Ectodermal cell (in vitro differentiated cells): ENCODE measurements around the gene ASB8. TPM values are rescaled to one million over a fixed set of nuclear protein-coding genes. Genes with fewer than 3 reads are reported as not detected.

Source experiments
- H3K27ac ChIP-seq: 2 replicates; pipeline ENCODE4 v1.7.0; 2013; ENCODE audit warnings: mild to moderate bottlenecking, low read depth, low read length; ENCODE audit not compliant: insufficient read depth, poor library complexity, severe bottlenecking
- H3K27me3 ChIP-seq: 2 replicates; pipeline ENCODE4 v1.7.0; 2013; ENCODE audit warnings: mild to moderate bottlenecking, low read length; ENCODE audit not compliant: insufficient read depth, control insufficient read depth, poor library complexity, severe bottlenecking
- H3K36me3 ChIP-seq: one replicate; pipeline ENCODE4 v1.7.0; 2013; ENCODE audit warnings: low read length; ENCODE audit not compliant: control insufficient read depth, insufficient read depth
- H3K4me1 ChIP-seq: one replicate; pipeline ENCODE4 v1.7.0; 2013; ENCODE audit warnings: low read length; ENCODE audit not compliant: control insufficient read depth, insufficient read depth
- H3K4me3 ChIP-seq: 2 replicates; pipeline ENCODE4 v1.7.0; 2013; ENCODE audit warnings: low read depth, low read length, control low read depth; ENCODE audit not compliant: insufficient read depth
- H3K9me3 ChIP-seq: 2 replicates; pipeline ENCODE4 v1.7.0; 2013; ENCODE audit warnings: mild to moderate bottlenecking, low read length, moderate library complexity; ENCODE audit not compliant: control insufficient read depth
- WGBS, 2 experiments: methylation state at CpG; one replicate each; pipeline ENCODE4 v1.1.7; 2013; ENCODE audit warnings: missing lambda C conversion rate in 2 of 2; 5-methylcytosine and 5-hydroxymethylcytosine counted together
- polyA plus RNA-seq, 4 experiments: library from polyadenylated mRNA; stranded (reverse); fragments of 50-300 nt; gene quantifications; one replicate each; pipeline ENCODE4 v1.2.3, GENCODE V29; 2013

Gene ASB8, protein sequence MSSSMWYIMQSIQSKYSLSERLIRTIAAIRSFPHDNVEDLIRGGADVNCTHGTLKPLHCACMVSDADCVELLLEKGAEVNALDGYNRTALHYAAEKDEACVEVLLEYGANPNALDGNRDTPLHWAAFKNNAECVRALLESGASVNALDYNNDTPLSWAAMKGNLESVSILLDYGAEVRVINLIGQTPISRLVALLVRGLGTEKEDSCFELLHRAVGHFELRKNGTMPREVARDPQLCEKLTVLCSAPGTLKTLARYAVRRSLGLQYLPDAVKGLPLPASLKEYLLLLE
- polyA plus RNA-seq (2013, experiment 1 of 4): 12.2 TPM
- polyA plus RNA-seq (2013, experiment 2 of 4): 11.5 TPM
- 8.1 TPM for polyA plus RNA-seq (2013, experiment 3 of 4)
- polyA plus RNA-seq (2013, experiment 4 of 4): 10.8 TPM

DNA sequence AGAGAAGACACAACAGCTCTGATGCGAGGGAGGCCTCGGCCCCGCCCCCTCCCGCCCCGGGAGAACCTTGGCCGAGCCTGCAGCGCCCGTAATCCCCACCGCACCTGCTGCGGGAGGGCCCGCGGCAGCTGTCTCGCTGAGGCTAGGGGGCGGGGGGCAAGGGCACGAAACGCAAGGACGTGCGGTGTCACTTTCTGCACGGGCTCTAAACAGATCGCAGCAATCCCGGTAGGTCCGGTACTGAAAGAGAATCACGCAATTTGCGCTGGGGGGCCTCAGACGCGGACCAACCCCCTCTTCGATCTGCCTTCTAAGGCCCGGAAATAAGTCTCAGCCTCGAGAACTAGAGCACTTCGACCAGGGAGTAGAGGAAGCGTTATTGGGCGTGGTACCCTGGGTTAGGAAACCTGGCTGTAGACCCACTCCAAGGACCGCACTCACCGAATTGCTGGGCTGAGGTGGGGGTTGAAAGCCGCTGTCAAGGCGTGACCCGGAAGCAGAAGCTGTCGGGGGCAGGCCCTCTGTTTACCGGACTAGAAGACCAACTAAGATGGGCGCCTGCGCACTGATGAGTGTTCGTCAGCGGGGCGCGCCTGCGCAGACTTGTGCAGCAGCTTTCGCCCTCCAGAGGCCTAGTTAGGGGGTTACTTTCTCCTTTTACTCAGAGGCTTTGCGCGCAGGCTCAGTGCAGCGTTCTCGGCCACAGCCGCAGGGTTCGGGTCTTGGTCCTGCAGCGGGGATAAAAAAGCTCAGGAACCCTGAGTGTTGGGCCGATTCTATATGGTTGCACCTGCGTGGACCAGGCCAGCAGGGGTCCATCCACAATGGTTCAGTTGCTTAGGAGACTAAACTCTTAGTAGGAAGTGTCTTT lies at the start of gene ASB8:
Gene ASB8 (minus strand): TSS at position 498 of the 871 bp plus-strand sequence. CDS start 4,019 bp downstream, outside the sequence.
- 1% methylated on average over 56 of the region's 56 CpGs for WGBS, 2 experiments
- H3K4me3 ChIP-seq: peak within 1 kb of the TSS; percentile 77
- H3K9me3 ChIP-seq: no peaks in the 10 kb centered on the region
- peaks cover 3% of the 10 kb centered on the region for H3K27me3 ChIP-seq
- H3K4me1 ChIP-seq: no peaks in the 10 kb centered on the region
- H3K27ac ChIP-seq: no peak within 1 kb of the TSS
- no peaks in the 10 kb centered on the region for H3K36me3 ChIP-seq

DNA sequence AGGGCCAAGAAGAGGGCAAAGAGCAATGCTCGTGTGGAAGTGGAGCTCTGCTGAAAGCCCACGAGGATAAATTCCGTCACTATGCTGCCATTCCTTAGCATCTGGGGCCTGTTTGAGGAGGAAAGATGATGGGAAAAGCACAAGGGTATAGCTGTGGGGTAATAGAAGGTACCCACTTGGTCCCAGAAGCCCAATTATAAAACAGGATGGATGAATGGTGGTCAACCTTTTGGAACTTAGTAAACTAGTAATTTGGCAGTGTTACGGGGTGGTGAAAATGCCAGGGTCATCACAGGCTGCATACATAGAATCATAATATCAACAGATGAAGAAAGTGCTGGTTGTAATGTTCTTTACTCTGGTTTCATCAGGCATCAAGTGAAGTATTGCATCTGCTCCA lies 45.9 kb upstream of the ASB8 start, which contains the start of gene OR10AD1:
Gene OR10AD1 (minus strand): TSS at position 101 of the 400 bp plus-strand sequence. CDS start 0 bp downstream, at position 101.
- H3K9me3 ChIP-seq: peaks cover 2% of the 10 kb centered on the region
- no peak within 1 kb of the TSS for H3K4me3 ChIP-seq
- H3K36me3 ChIP-seq: no peaks in the 10 kb centered on the region
- H3K27me3 ChIP-seq: peaks cover 15% of the 10 kb centered on the region
- no peak within 1 kb of the TSS for H3K27ac ChIP-seq
- H3K4me1 ChIP-seq: no peaks in the 10 kb centered on the region
- 83 to 92% methylated on average over 4 of the region's 4 CpGs for WGBS, 2 experiments

DNA sequence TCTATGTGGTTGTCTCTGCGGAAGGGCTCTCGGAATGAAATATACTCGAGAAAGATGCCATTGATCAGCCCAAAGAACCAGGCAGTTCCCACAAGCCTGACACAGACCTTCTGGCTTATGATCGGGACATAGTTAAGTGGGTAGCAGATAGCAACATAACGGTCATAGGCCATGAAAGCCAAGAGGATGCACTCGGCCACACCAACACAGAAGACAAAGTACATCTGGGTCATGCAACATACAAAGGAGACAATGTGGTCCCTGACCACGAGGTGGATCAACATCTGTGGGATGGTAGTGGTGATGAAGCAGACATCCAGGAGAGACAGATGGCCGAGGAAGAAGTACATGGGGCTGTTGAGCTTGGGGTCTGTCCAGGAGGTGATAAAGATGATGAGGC lies 45.5 kb upstream of the ASB8 start:
- Histone ChIP-seq H3K27me3 (peaks cover 15% of the 10 kb centered on the region), H3K4me3 (no peak overlapping the region), H3K9me3 (peaks cover 2% of the 10 kb centered on the region), H3K36me3 (no peaks in the 10 kb centered on the region), H3K27ac (no peak overlapping the region), H3K4me1 (no peaks in the 10 kb centered on the region)
- 86 to 87% methylated on average over 8 of the region's 8 CpGs for WGBS, 2 experiments

DNA sequence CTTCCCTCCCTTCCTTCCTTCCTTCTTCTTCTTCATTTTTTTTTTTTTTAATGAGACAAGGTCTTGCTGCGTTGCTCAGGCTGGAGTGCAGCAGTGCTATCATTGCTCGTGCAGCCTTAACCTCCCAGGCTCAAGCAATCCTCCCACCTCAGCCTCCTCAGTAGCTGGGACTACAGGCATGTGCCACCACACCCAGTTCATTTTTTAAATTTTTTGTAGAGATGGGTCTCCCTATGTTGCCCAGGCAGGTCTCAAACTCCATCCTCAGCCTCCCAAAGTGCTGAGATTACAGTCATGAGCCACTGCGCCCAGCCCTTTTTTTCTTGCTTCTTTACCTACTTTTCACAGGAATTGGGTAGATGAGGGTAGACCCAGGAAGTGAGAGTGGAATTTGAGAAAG lies 44.2 kb upstream of the ASB8 start:
- H3K9me3 ChIP-seq: no peaks in the 10 kb centered on the region
- H3K27ac ChIP-seq: no peak overlapping the region
- no peak overlapping the region for H3K4me3 ChIP-seq
- H3K36me3 ChIP-seq: no peaks in the 10 kb centered on the region
- no peaks in the 10 kb centered on the region for H3K4me1 ChIP-seq
- whole genome bisulfite sequencing, 2 experiments: 87 to 98% methylated on average over 3 of the region's 3 CpGs
- peaks cover 15% of the 10 kb centered on the region for H3K27me3 ChIP-seq

DNA sequence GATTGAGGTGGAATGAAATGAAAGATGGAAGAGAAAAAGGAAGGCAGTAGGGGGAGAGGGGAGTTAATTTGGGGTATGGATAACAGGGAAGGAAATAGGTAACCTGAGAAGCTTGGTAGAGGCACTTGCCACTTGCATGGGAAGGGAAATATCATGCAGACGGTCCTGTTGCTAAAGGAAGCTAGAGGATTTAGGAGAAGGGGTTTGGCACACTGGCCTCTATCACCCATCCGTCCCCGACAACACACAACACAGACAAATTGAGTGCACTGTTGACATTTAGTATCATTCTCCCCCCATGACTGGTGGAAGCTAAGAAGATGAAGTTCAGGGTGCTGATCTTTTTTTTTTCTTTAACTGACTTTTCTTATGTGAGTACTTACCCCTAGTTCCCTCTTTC lies 43.8 kb upstream of the ASB8 start:
- H3K36me3 ChIP-seq: no peaks in the 10 kb centered on the region
- peaks cover 18% of the 10 kb centered on the region for H3K27me3 ChIP-seq
- no peak overlapping the region for H3K4me3 ChIP-seq
- 81% methylated on average over 3 of the region's 3 CpGs for WGBS, 2 experiments
- no peaks in the 10 kb centered on the region for H3K9me3 ChIP-seq
- no peak overlapping the region for H3K27ac ChIP-seq
- H3K4me1 ChIP-seq: no peaks in the 10 kb centered on the region

DNA sequence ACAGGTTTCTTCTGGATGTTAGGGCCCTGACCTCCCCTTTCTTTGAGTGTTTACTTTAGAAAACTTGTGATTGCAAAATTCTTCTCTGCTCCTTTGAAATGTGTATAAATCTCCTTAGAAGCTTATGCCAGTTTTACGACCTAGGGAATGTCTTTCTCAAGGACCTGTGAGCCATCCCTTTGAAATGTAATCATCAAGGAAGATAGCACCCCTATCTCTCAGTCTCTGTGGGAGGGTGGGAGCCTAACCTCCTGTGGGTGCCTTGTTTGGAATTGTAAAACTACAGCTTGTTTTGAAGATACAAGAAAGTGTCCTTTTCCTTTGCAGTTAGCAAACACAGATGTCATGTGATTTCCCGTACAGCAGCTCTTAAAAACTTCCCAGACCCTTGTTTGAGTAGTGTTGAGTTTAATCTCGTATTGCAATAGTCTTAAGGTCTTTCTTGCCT lies 42.5 kb upstream of the ASB8 start:
- Histone ChIP-seq H3K4me3 (no peak overlapping the region), H3K36me3 (no peaks in the 10 kb centered on the region), H3K9me3 (no peaks in the 10 kb centered on the region), H3K4me1 (no peaks in the 10 kb centered on the region), H3K27me3 (peaks cover 31% of the 10 kb centered on the region), H3K27ac (no peak overlapping the region)
- 63 to 71% methylated on average over 3 of the region's 3 CpGs for WGBS, 2 experiments

DNA sequence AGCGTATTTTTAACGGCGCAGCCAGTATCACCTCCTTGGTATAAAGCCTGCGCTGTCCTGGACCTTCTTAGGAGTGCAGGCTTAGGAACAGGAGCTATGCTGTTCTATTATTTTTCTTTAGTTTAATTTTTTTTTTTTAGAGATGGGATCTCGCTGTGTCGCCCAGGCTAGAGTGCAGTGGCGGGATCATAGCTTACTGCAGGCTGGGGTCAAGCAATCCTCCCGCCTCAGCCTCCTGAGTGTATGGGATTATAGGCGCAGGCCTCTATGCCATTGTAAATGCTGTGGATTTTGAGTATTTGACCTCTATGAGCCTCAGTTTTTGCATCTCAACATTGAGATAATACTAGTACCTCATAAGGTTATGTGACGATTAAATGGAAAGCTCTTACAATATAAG lies 41.7 kb upstream of the ASB8 start:
- WGBS, 2 experiments: 82 to 85% methylated on average over 9 to 10 of the region's 10 CpGs
- H3K27me3 ChIP-seq: peaks cover 39% of the 10 kb centered on the region
- no peaks in the 10 kb centered on the region for H3K9me3 ChIP-seq
- no peaks in the 10 kb centered on the region for H3K36me3 ChIP-seq
- no peaks in the 10 kb centered on the region for H3K4me1 ChIP-seq
- H3K27ac ChIP-seq: no peak overlapping the region
- peak overlapping the region; percentile 51 for H3K4me3 ChIP-seq

DNA sequence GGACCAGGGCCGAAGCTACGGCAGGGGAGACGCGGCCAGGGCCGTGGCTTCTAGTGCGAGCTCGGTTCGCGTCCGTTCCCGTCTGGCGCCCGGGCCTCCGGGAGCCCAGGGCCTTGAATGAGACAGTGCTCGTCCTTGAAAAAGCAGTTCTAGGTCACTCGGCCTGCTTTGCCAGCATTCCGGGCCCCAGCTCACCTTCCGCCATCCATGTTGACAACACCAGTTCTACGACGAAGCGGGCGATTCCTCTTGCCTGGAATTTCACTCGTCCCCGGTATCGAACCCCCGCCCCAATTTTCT lies 41.3 kb upstream of the ASB8 start:
- peaks cover 42% of the 10 kb centered on the region for H3K27me3 ChIP-seq

DNA sequence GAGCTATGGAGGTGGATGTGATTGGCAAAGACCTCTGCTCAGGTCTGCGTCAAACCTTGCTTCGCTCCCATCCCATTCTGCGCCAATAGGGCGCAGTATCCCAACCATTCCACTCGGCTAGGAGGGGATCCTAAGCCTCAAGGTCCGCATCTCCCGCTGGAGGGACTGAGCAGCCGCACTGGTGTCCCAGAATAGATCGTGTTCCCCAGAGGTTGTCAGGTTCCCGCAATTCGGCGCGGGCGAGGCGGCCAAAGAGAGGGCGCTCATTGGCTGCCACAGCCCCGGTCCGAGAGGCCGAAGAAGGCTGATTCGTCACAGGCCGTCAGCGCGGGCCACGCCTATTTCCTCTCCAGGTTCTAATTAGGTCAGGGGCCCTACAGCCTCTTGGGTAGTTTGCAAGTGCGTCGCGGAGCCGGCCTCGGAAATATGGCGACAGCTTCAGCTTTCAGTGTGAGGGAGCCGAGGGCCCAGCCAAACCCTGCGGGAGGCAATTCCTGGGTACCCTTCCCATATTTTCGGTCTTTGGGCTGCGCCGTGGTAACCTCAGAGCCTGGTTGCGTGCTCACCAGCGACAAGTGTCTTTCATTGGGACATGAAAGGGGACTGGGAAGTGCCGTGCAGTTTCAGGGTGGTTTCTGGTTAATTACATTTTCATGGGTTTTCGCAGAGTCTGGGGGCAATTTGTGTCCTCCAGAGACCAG lies 40.8 kb upstream of the ASB8 start:
- Histone ChIP-seq H3K36me3 (no peaks in the 10 kb centered on the region), H3K27me3 (peaks cover 47% of the 10 kb centered on the region), H3K9me3 (no peaks in the 10 kb centered on the region), H3K4me3 (peak overlapping the region; percentile 51), H3K27ac (peak overlapping the region; percentile 57), H3K4me1 (no peaks in the 10 kb centered on the region)
- 2 to 3% methylated on average over 39 of the region's 39 CpGs for WGBS, 2 experiments

More for the DNA sequence above, 41.3 kb upstream of the ASB8 start:
- Histone ChIP-seq H3K36me3 (no peaks in the 10 kb centered on the region), H3K9me3 (no peaks in the 10 kb centered on the region), H3K4me1 (no peaks in the 10 kb centered on the region), H3K27ac (no peak overlapping the region), H3K4me3 (peak overlapping the region; percentile 51)
- WGBS, 2 experiments: 30 to 35% methylated on average over 26 of the region's 26 CpGs
